HEK293T (cell line): Measurements from ENCODE around the gene HGF.

ENCODE experiments used
- CTCF ChIA-PET: fragments of 350-600 bp; formaldehyde crosslinking; extraction: SDS; loops from one replicate; lab custom pipeline; 2021; ENCODE audit warnings: antibody characterized with exemption, inconsistent platforms; lab: Yijun Ruan, JAX
- POLR2A ChIA-PET: fragments of 350-600 bp; formaldehyde crosslinking; extraction: SDS; loops from one replicate; lab custom pipeline; 2020; ENCODE audit warnings: antibody characterized with exemption, inconsistent platforms; lab: Yijun Ruan, JAX
- DNase-seq: peaks from one replicate; pipeline ENCODE4 v3.0.0; 2012; ENCODE audit warnings: mixed read lengths; ENCODE audit errors: extremely low spot score
- ARNT ChIP-seq: fragments of 450-650 bp; IDR thresholded peaks from 2 replicates; pipeline ENCODE4 v1.6.1; 2017; ENCODE audit warnings: mild to moderate bottlenecking
- BHLHE40 ChIP-seq: fragments of 450-650 bp; IDR thresholded peaks from 2 replicates; pipeline ENCODE4 v1.6.1; 2016; ENCODE audit warnings: mild to moderate bottlenecking, moderate library complexity, borderline replicate concordance
- CTBP1 ChIP-seq: fragments of 450-650 bp; IDR thresholded peaks from 2 replicates; pipeline ENCODE4 v1.6.1; 2016; ENCODE audit warnings: borderline replicate concordance
- ELF4 ChIP-seq: fragments of 450-650 bp; IDR thresholded peaks from 2 replicates; pipeline ENCODE4 v1.6.1; 2017; ENCODE audit warnings: antibody characterized with exemption
- FOXA1 ChIP-seq: fragments of 450-650 bp; IDR thresholded peaks from 2 replicates; pipeline ENCODE4 v1.6.1; 2016; ENCODE audit warnings: mild to moderate bottlenecking
- FOXK2 ChIP-seq: fragments of 450-650 bp; IDR thresholded peaks from 2 replicates; pipeline ENCODE4 v1.6.1; 2016; ENCODE audit warnings: mild to moderate bottlenecking
- FOXM1 ChIP-seq: fragments of 450-650 bp; IDR thresholded peaks from 2 replicates; pipeline ENCODE4 v1.6.1; 2017; ENCODE audit warnings: mild to moderate bottlenecking, borderline replicate concordance
- HDGF ChIP-seq: fragments of 450-650 bp; IDR thresholded peaks from 2 replicates; pipeline ENCODE4 v1.6.1; 2017; ENCODE audit warnings: antibody characterized with exemption, borderline replicate concordance
- L3MBTL2 ChIP-seq: fragments of 450-650 bp; conservative IDR thresholded peaks from 2 replicates; pipeline ENCODE4 v1.6.1; 2016; ENCODE audit warnings: mild to moderate bottlenecking
- LEF1 ChIP-seq: fragments of 450-650 bp; IDR thresholded peaks from 2 replicates; pipeline ENCODE4 v1.6.1; 2017; ENCODE audit warnings: mild to moderate bottlenecking, borderline replicate concordance
- NFRKB ChIP-seq: fragments of 450-650 bp; IDR thresholded peaks from 2 replicates; pipeline ENCODE4 v1.6.1; 2016; ENCODE audit warnings: mild to moderate bottlenecking, moderate library complexity
- PKNOX1 ChIP-seq: fragments of 450-650 bp; IDR thresholded peaks from 2 replicates; pipeline ENCODE4 v1.6.1; 2016
- SP1 ChIP-seq: fragments of 450-650 bp; IDR thresholded peaks from 2 replicates; pipeline ENCODE4 v1.6.1; 2017
- SUZ12 ChIP-seq: fragments of 450-650 bp; IDR thresholded peaks from 2 replicates; pipeline ENCODE4 v1.6.1; 2016; ENCODE audit warnings: mild to moderate bottlenecking
- TARDBP ChIP-seq: fragments of 450-650 bp; IDR thresholded peaks from 2 replicates; pipeline ENCODE4 v1.6.1; 2016
- ZNF384 ChIP-seq: fragments of 450-650 bp; IDR thresholded peaks from 2 replicates; pipeline ENCODE4 v1.6.1; 2016

HGF gene

GRCh38 chr7:81752318-81752714 is 17.5 kb downstream of the HGF start:
- ChIA-PET POLR2A (no interaction called here), CTCF (no interaction called here)
- TF ChIP-seq ZNF384, result no peak
- no peak for TF ChIP-seq CTBP1
- TF ChIP-seq HDGF, result no peak
- TF ChIP-seq FOXM1, result no peak
- no peak for TF ChIP-seq LEF1
- no peak for TF ChIP-seq TARDBP
- TF ChIP-seq L3MBTL2, result no peak
- TF ChIP-seq FOXA1, result no peak
- no peak for TF ChIP-seq SUZ12
- TF ChIP-seq SP1, result no peak
- no peak for TF ChIP-seq FOXK2
- no peak for TF ChIP-seq NFRKB
- TF ChIP-seq ELF4, result no peak
- TF ChIP-seq PKNOX1, result no peak
- no peak for TF ChIP-seq BHLHE40
- no peak for DNase-seq

GRCh38 chr7:81751619-81752317 is 18.1 kb downstream of the HGF start:
- ChIA-PET CTCF (no interaction called here), POLR2A (no interaction called here)
- TF ChIP-seq ARNT, result no peak
- TF ChIP-seq HDGF, result no peak
- TF ChIP-seq ZNF384, result no peak
- no peak for DNase-seq

GRCh38 chr7:81745637-81746036 is 24.2 kb downstream of the HGF start:
- CTCF ChIA-PET, result no interaction called here
- POLR2A ChIA-PET, result no interaction called here
- TF ChIP-seq NFRKB, result no peak
- no peak for TF ChIP-seq SUZ12
- no peak for TF ChIP-seq FOXK2
- no peak for TF ChIP-seq BHLHE40
- TF ChIP-seq HDGF, result no peak
- no peak for TF ChIP-seq PKNOX1
- no peak for TF ChIP-seq ARNT
- no peak for TF ChIP-seq CTBP1
- no peak for TF ChIP-seq FOXA1
- no peak for TF ChIP-seq LEF1
- no peak for TF ChIP-seq SP1
- no peak for TF ChIP-seq ELF4
- no peak for TF ChIP-seq ZNF384
- no peak for TF ChIP-seq L3MBTL2
- no peak for TF ChIP-seq TARDBP
- no peak for TF ChIP-seq FOXM1
- no peak for DNase-seq

- POLR2A ChIA-PET, result no interaction called here
- TF ChIP-seq HDGF (no peak), PKNOX1 (no peak), ARNT (no peak), TARDBP (no peak), NFRKB (no peak), LEF1 (no peak), SUZ12 (no peak), L3MBTL2 (no peak), FOXK2 (no peak), ZNF384 (no peak), FOXA1 (no peak), ELF4 (no peak), FOXM1 (no peak), CTBP1 (no peak), SP1 (no peak), BHLHE40 (no peak)
- DNase-seq, result no peak
- CTCF ChIA-PET, result no interaction called here
Observed at GRCh38 chr7:81744389-81744788, 25.5 kb downstream of the HGF start.

- TF ChIP-seq NFRKB (no peak), FOXK2 (no peak), ZNF384 (no peak), ELF4 (no peak), FOXM1 (no peak)
- CTCF ChIA-PET, result no interaction called here
- DNase-seq, result no peak
- POLR2A ChIA-PET, result no interaction called here
Observed at GRCh38 chr7:81743665-81744064, 26.2 kb downstream of the HGF start.

- POLR2A ChIA-PET, result no interaction called here
- CTCF ChIA-PET, result no interaction called here
- no peak for DNase-seq
- TF ChIP-seq HDGF (no peak), FOXM1 (no peak), ZNF384 (no peak), NFRKB (no peak)
Observed at GRCh38 chr7:81743201-81743600, 26.6 kb downstream of the HGF start.
